Endothelial cell of umbilical vein (primary cell): ENCODE measurements around the gene RPH3AL.

Experiments used
- EZH2 ChIP-seq: IDR thresholded peaks from 2 replicates; pipeline ENCODE4 v1.6.1; 2012; ENCODE audit warnings: borderline replicate concordance, low read depth, mild to moderate bottlenecking, moderate library complexity, low read length, inconsistent platforms; ENCODE audit not compliant: severe bottlenecking
- GATA2 ChIP-seq: IDR thresholded peaks from 2 replicates; pipeline ENCODE4 v1.7.0; 2011; ENCODE audit warnings: low read depth, mild to moderate bottlenecking, moderate library complexity, mixed read lengths, low read length; ENCODE audit not compliant: insufficient read length, insufficient read depth
- POLR2A ChIP-seq: IDR thresholded peaks from 2 replicates; pipeline ENCODE4 v1.6.1; 2012; ENCODE audit warnings: low read depth, mild to moderate bottlenecking, control low read depth, low read length
- TF ChIP-seq, protein P1 (sequence below), 2 donors: IDR thresholded peaks; 1 replicate in 1 of 2; 2 replicates in 1 of 2; pipeline ENCODE4 v1.5.1; 2011; ENCODE audit warnings: low read length in 2 of 2, mild to moderate bottlenecking in 2 of 2, moderate library complexity in 2 of 2, control low read depth in 1 of 2, inconsistent platforms in 1 of 2, low read depth in 1 of 2; ENCODE audit not compliant: insufficient read depth in 1 of 2; ENCODE audit errors: extremely low read depth in 1 of 2

- TF ChIP-seq GATA2 (no peak), POLR2A (no peak), EZH2 (no peak)
- TF ChIP-seq, protein P1, sequence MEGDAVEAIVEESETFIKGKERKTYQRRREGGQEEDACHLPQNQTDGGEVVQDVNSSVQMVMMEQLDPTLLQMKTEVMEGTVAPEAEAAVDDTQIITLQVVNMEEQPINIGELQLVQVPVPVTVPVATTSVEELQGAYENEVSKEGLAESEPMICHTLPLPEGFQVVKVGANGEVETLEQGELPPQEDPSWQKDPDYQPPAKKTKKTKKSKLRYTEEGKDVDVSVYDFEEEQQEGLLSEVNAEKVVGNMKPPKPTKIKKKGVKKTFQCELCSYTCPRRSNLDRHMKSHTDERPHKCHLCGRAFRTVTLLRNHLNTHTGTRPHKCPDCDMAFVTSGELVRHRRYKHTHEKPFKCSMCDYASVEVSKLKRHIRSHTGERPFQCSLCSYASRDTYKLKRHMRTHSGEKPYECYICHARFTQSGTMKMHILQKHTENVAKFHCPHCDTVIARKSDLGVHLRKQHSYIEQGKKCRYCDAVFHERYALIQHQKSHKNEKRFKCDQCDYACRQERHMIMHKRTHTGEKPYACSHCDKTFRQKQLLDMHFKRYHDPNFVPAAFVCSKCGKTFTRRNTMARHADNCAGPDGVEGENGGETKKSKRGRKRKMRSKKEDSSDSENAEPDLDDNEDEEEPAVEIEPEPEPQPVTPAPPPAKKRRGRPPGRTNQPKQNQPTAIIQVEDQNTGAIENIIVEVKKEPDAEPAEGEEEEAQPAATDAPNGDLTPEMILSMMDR (IDR thresholded peaks at IDR 0.05; ENCODE audit: extremely low read depth in 1 of 2, insufficient read depth in 1 of 2, low read depth in 1 of 2, low read length in 2 of 2), result no peak
These were observed 159.8 kb downstream of the RPH3AL start for GRCh38 chr17:192666-193425.
